NB4 (cell line): ENCODE results near the gene OXCT2.

Experiments
- DNase-seq: peaks from one replicate; pipeline ENCODE4 v3.0.0; 2010; ENCODE audit warnings: low read depth
- H3K4me3 ChIP-seq: one replicate; pipeline ENCODE4 v1.5.1; 2011; ENCODE audit warnings: mild to moderate bottlenecking, low read depth, low read length, moderate library complexity
- MAX ChIP-seq: IDR thresholded peaks from 2 replicates; pipeline ENCODE4 v1.6.1; 2011; ENCODE audit warnings: low read depth, low read length
- MYC ChIP-seq: IDR thresholded peaks from 2 replicates; pipeline ENCODE4 v1.6.1; 2011; ENCODE audit warnings: low read depth, low read length
- POLR2A ChIP-seq: IDR thresholded peaks from 2 replicates; pipeline ENCODE4 v1.6.1; 2011; ENCODE audit warnings: mild to moderate bottlenecking; ENCODE audit not compliant: insufficient read length; ENCODE audit errors: extremely low read depth
- TF ChIP-seq, protein P1 (sequence below): IDR thresholded peaks from one replicate; pipeline ENCODE4 v1.5.1; 2012; ENCODE audit warnings: low read depth, low read length

Gene OXCT2

GRCh38 chr1:39732730-39733129, 38.4 kb downstream of the OXCT2 start:
- no peak for DNase-seq
- TF ChIP-seq MYC, result no peak
- no peak for TF ChIP-seq POLR2A
- TF ChIP-seq, protein P1, sequence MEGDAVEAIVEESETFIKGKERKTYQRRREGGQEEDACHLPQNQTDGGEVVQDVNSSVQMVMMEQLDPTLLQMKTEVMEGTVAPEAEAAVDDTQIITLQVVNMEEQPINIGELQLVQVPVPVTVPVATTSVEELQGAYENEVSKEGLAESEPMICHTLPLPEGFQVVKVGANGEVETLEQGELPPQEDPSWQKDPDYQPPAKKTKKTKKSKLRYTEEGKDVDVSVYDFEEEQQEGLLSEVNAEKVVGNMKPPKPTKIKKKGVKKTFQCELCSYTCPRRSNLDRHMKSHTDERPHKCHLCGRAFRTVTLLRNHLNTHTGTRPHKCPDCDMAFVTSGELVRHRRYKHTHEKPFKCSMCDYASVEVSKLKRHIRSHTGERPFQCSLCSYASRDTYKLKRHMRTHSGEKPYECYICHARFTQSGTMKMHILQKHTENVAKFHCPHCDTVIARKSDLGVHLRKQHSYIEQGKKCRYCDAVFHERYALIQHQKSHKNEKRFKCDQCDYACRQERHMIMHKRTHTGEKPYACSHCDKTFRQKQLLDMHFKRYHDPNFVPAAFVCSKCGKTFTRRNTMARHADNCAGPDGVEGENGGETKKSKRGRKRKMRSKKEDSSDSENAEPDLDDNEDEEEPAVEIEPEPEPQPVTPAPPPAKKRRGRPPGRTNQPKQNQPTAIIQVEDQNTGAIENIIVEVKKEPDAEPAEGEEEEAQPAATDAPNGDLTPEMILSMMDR, result no peak
- no peak for TF ChIP-seq MAX

GRCh38 chr1:39729842-39730241, 41.3 kb downstream of the OXCT2 start:
- TF ChIP-seq, protein P1, result no peak
- TF ChIP-seq POLR2A (no peak), MAX (no peak), MYC (no peak)
- DNase-seq, result no peak
- no peak overlapping the region for H3K4me3 ChIP-seq

More at GRCh38 chr1:39732730-39733129, 38.4 kb downstream of the OXCT2 start:
- H3K4me3 ChIP-seq, result no peak overlapping the region

- TF ChIP-seq MYC (no peak), POLR2A (no peak), MAX (no peak)
- TF ChIP-seq, protein P1, result no peak
- H3K4me3 ChIP-seq, result no peak overlapping the region
- DNase-seq, result no peak
Measured at GRCh38 chr1:39729030-39729429, 42.1 kb downstream of the OXCT2 start.

- no peak for TF ChIP-seq POLR2A
- TF ChIP-seq MAX, result no peak
- TF ChIP-seq, protein P1, result no peak
- no peak for TF ChIP-seq MYC
- H3K4me3 ChIP-seq, result no peak overlapping the region
- DNase-seq, result no peak
Measured at GRCh38 chr1:39727932-39728317, 43.2 kb downstream of the OXCT2 start.

DNA sequence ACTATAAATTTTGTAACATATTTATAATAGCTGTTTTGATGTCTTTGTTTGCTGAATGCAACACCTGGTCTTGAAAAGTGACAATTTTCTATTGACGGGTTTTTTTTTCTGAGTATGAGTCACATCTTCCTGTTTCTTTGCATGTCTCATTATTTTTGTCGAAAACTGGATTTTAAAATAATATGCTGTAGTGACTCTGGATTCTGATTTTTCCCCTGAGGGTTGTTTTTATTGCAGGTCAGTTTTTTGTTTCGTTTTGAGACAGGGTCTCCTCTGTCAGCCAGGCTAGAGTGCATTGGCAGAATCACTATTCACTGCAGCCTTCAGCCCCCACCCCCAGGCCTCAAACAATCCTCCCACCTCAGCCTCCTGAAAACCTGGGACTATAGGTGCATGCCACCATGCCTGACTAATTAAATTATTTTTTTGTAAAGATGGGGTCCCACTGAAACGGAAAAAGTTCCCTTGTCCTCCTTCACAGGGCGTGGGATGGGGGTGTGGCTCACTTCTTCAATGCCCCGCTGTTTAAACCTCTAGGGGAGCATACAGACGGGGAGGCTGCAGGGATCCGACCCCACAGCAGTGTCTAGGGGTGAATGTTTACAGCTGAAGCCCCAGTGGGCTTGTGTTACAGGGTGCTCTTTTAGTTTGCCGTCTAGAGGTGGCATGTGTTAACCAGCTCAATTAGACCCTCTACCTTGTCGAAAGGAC, 43.8 kb downstream of the OXCT2 start:
- DNase-seq, result no peak
- TF ChIP-seq POLR2A (no peak), MAX (no peak), MYC (no peak)
- TF ChIP-seq, protein P1, result no peak
- no peak overlapping the region for H3K4me3 ChIP-seq
